Activated CD8-positive, alpha-beta memory T cell treated with anti-CD3 and anti-CD28 coated beads, Interleukin-2, amount 10 ng/mL, durations not matched to agents 7 days and 5 days (primary cell): Measurements from ENCODE around the gene CD93. TPM values are rescaled to one million over a fixed set of nuclear protein-coding genes. Genes with fewer than 3 reads are reported as not detected.
A peak's percentile ranks its signal among the peaks of the same experiment; 100 is the strongest.

Source experiments
- ATAC-seq: fragments of 150-1000 bp; cut with Tn5 transposase; one replicate; pipeline ENCODE4 v1.10.0; 2021; ENCODE audit warnings: moderate library complexity
- CTCF ChIA-PET: fragments of 350-600 bp; sonication (Branson Sonifier 250); formaldehyde crosslinking; loops from one replicate; lab custom pipeline; 2021; ENCODE audit warnings: antibody characterized with exemption; lab: Charles Lee
- DNase-seq: peaks from one replicate; pipeline ENCODE4 v3.0.0-alpha.2; 2020
- H3K27ac Mint-ChIP-seq: one replicate; pipeline ENCODE4 v1.8.0; 2021; ENCODE audit warnings: mild to moderate bottlenecking, mixed read lengths
- H3K27me3 Mint-ChIP-seq: one replicate; pipeline ENCODE4 v1.8.0; 2021; ENCODE audit warnings: mixed read lengths
- H3K36me3 Mint-ChIP-seq: one replicate; pipeline ENCODE4 v1.8.0; 2021; ENCODE audit warnings: mild to moderate bottlenecking, mixed read lengths
- H3K4me1 Mint-ChIP-seq: one replicate; pipeline ENCODE4 v1.8.0; 2021; ENCODE audit warnings: mixed read lengths
- H3K4me3 Mint-ChIP-seq: one replicate; pipeline ENCODE4 v1.8.0; 2021; ENCODE audit warnings: mild to moderate bottlenecking, moderate library complexity, mixed read lengths
- H3K9me3 Mint-ChIP-seq: one replicate; pipeline ENCODE4 v1.8.0; 2022; ENCODE audit warnings: low read depth, mixed read lengths
- total RNA-seq, 2 experiments: library from RNA; stranded (reverse); gene quantifications; one replicate each; pipeline ENCODE4 v1.2.3, GENCODE V29; 2021

CD93 gene
- total RNA-seq, 2 experiments from 2014 or later: 0.54 to 1.6 TPM

DNA sequence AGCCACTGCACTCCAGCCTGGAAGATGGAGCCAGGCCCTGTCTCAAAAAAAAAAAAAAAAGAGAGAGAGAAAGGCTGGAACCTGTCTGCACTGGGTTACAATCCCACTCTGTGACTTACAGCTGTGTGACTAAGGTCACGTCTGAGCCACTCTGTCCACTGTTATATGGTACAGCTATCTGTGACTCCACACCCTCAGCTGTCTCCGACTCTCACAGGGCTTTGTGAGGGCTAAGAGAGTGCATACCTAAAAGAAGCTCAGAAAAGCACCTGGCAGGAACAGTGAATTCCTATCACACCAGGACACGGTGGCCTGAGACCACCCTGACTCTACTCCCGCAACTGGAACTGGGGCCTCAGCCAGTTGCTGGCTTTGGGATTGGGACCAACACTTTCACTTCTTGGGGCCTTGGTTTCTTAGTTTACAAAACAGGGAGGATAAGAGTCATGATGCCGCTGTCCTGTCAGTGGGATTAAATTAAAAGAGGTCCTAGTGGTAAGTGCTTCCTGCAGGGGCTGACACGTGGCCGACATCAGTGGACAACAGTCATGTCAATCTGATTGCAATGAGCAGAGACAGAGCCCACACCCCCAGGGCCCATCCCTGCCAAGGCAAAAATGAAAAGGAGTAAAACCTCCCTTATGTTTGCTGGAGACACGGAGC is 5.7 kb upstream of the CD93 start:
- H3K4me1 Mint-ChIP-seq: peaks cover 3% of the 10 kb centered on the region
- H3K9me3 Mint-ChIP-seq: no peaks in the 10 kb centered on the region
- DNase-seq: no peak
- ATAC-seq: no peak
- CTCF ChIA-PET: no interaction called here
- no peak overlapping the region for H3K4me3 Mint-ChIP-seq
- no peaks in the 10 kb centered on the region for H3K36me3 Mint-ChIP-seq
- H3K27me3 Mint-ChIP-seq: peaks cover 9% of the 10 kb centered on the region
- no peak overlapping the region for H3K27ac Mint-ChIP-seq

DNA sequence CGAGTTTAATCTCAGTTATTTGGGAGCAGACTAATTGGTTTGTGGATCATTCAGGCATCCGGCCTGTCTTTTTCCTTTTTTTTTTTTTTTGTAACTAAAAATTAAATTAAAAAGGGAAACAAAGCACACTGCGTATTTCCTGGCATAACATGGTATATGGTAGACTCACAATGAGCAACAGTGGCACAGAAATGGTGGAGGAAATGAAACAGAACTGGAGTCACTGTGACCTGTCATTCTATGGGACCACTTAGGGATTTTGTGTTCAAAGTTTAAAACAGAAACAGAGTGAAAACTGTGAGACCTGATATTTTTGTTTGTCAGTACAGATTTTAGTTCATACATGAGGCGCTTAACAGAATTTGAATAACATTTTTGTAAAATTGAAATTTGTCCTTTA is 4.8 kb upstream of the CD93 start:
- Mint-ChIP-seq H3K9me3 (no peaks in the 10 kb centered on the region), H3K36me3 (no peaks in the 10 kb centered on the region), H3K27me3 (peaks cover 9% of the 10 kb centered on the region), H3K4me1 (peaks cover 13% of the 10 kb centered on the region), H3K4me3 (no peak overlapping the region), H3K27ac (no peak overlapping the region)
- CTCF ChIA-PET: no interaction called here
- DNase-seq (no peak), ATAC-seq (no peak)

- no peak overlapping the region for H3K4me3 Mint-ChIP-seq
- no peak for DNase-seq
- CTCF ChIA-PET: no interaction called here
- no peaks in the 10 kb centered on the region for H3K9me3 Mint-ChIP-seq
- no peak overlapping the region for H3K27ac Mint-ChIP-seq
- ATAC-seq: no peak
- no peaks in the 10 kb centered on the region for H3K36me3 Mint-ChIP-seq
- H3K4me1 Mint-ChIP-seq: peaks cover 15% of the 10 kb centered on the region
- H3K27me3 Mint-ChIP-seq: peaks cover 9% of the 10 kb centered on the region
These were observed 4.0 kb upstream of the CD93 start for GRCh38 chr20:23090147-23090546.

DNA sequence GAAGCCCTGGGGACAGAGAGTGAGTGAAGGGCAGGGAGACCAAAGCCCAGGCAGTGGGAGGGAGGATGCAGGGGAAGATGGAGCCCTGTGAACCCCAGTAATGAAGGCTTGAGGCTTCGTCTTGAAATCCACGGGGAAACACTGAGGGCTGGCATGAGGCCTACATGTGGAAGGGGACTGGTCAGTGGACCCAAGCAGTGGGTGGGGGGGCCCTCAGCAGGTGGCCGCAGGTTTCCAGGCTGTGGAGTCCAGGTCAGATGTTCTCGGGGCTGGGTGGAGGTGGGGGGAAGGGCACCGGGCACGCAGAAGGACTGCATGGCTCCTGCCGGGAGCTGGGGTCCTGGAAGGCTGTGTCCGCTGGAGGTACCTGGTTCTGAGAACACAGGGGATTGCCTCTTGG is 2.7 kb upstream of the CD93 start:
- ATAC-seq (no peak), DNase-seq (no peak)
- Mint-ChIP-seq H3K27ac (no peak overlapping the region), H3K4me3 (no peak overlapping the region), H3K27me3 (peaks cover 9% of the 10 kb centered on the region), H3K4me1 (peaks cover 15% of the 10 kb centered on the region), H3K36me3 (no peaks in the 10 kb centered on the region), H3K9me3 (no peaks in the 10 kb centered on the region)
- CTCF ChIA-PET: no interaction called here

GRCh38 chr20:23087587-23088251 is 1.6 kb upstream of the CD93 start:
- Mint-ChIP-seq H3K9me3 (no peaks in the 10 kb centered on the region), H3K27ac (no peak overlapping the region), H3K4me3 (no peak overlapping the region), H3K36me3 (no peaks in the 10 kb centered on the region), H3K4me1 (peaks cover 16% of the 10 kb centered on the region), H3K27me3 (peaks cover 5% of the 10 kb centered on the region)
- ATAC-seq: no peak
- DNase-seq: no peak
- CTCF ChIA-PET: no interaction called here

GRCh38 chr20:23086931-23087411 is 847 bp upstream of the CD93 start:
- Mint-ChIP-seq H3K27ac (peak overlapping the region; percentile 81), H3K9me3 (no peaks in the 10 kb centered on the region), H3K4me3 (no peak overlapping the region), H3K27me3 (peaks cover 7% of the 10 kb centered on the region), H3K36me3 (no peaks in the 10 kb centered on the region), H3K4me1 (peaks cover 18% of the 10 kb centered on the region)
- no peak for DNase-seq
- CTCF ChIA-PET: interaction anchor here (1.5 to 1.7 kb wide), 2 partner anchors 36 to 46 kb away, joined by 3 to 4 read pairs; no protein-coding TSS in a partner anchor
- no peak for ATAC-seq

- H3K9me3 Mint-ChIP-seq: no peaks in the 10 kb centered on the region
- DNase-seq (no peak), ATAC-seq (no peak)
- CTCF ChIA-PET: interaction anchor here (1.2 to 1.7 kb wide), 3 partner anchors 35 to 149 kb away, joined by 3 to 4 read pairs (median 3); no protein-coding TSS in a partner anchor
- peaks cover 18% of the 10 kb centered on the region for H3K4me1 Mint-ChIP-seq
- H3K4me3 Mint-ChIP-seq: no peak overlapping the region
- H3K27ac Mint-ChIP-seq: no peak overlapping the region
- H3K27me3 Mint-ChIP-seq: peaks cover 7% of the 10 kb centered on the region
- no peaks in the 10 kb centered on the region for H3K36me3 Mint-ChIP-seq
These were observed 578 bp downstream of the CD93 start for GRCh38 chr20:23085436-23086055.

DNA sequence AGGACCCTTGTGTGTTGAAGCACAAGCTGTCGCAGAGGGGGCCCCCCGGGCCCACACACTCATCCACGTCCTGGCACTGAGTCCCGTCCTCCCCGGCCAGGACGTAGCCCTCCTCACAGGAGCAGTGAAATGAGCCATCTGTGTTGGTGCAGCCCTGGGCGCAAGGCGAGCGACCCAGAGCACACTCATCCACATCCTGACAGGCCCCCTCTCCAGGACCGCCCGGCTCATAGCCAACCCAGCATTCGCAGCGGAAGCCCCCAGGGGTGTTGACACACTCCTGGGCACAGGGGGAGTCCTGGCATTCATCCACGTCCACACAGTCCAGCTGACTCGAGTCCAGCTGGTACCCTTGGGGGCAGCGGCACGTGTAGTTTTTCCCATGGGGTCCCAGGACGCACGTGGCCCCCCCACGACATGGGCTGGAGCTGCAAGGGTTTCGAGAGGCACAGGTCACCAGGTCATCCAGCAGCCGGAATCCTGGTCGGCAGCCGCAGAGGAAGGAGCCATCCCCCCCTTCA is 1.2 kb downstream of the CD93 start:
- no peak for DNase-seq
- no peaks in the 10 kb centered on the region for H3K36me3 Mint-ChIP-seq
- no peak overlapping the region for H3K27ac Mint-ChIP-seq
- peaks cover 18% of the 10 kb centered on the region for H3K4me1 Mint-ChIP-seq
- no peaks in the 10 kb centered on the region for H3K9me3 Mint-ChIP-seq
- CTCF ChIA-PET: interaction anchor here (1.7 kb wide), 1 partner anchor 34 kb away, joined by 4 read pairs; no protein-coding TSS in a partner anchor
- ATAC-seq: no peak
- no peak overlapping the region for H3K4me3 Mint-ChIP-seq
- H3K27me3 Mint-ChIP-seq: peaks cover 3% of the 10 kb centered on the region

- Mint-ChIP-seq H3K27ac (no peak overlapping the region), H3K4me1 (peaks cover 18% of the 10 kb centered on the region), H3K4me3 (no peak overlapping the region), H3K36me3 (no peaks in the 10 kb centered on the region), H3K9me3 (no peaks in the 10 kb centered on the region), H3K27me3 (peaks cover 8% of the 10 kb centered on the region)
- CTCF ChIA-PET: no interaction called here
- ATAC-seq (no peak), DNase-seq (no peak)
These were observed 1.8 kb downstream of the CD93 start for GRCh38 chr20:23084282-23084844.

GRCh38 chr20:23083553-23084220 is 2.4 kb downstream of the CD93 start:
- peaks cover 8% of the 10 kb centered on the region for H3K27me3 Mint-ChIP-seq

GRCh38 chr20:23082846-23083552 is 3.1 kb downstream of the CD93 start:
- no peak for DNase-seq
- Mint-ChIP-seq H3K4me1 (peaks cover 18% of the 10 kb centered on the region), H3K27ac (no peak overlapping the region), H3K27me3 (peaks cover 8% of the 10 kb centered on the region), H3K4me3 (no peak overlapping the region), H3K36me3 (no peaks in the 10 kb centered on the region), H3K9me3 (no peaks in the 10 kb centered on the region)
- CTCF ChIA-PET: no interaction called here
- ATAC-seq: no peak

More at GRCh38 chr20:23083553-23084220, 2.4 kb downstream of the CD93 start:
- no peak for ATAC-seq
- H3K9me3 Mint-ChIP-seq: no peaks in the 10 kb centered on the region
- no peak overlapping the region for H3K4me3 Mint-ChIP-seq
- H3K4me1 Mint-ChIP-seq: peaks cover 18% of the 10 kb centered on the region
- H3K27ac Mint-ChIP-seq: no peak overlapping the region
- CTCF ChIA-PET: no interaction called here
- H3K36me3 Mint-ChIP-seq: no peaks in the 10 kb centered on the region
- DNase-seq: no peak

DNA sequence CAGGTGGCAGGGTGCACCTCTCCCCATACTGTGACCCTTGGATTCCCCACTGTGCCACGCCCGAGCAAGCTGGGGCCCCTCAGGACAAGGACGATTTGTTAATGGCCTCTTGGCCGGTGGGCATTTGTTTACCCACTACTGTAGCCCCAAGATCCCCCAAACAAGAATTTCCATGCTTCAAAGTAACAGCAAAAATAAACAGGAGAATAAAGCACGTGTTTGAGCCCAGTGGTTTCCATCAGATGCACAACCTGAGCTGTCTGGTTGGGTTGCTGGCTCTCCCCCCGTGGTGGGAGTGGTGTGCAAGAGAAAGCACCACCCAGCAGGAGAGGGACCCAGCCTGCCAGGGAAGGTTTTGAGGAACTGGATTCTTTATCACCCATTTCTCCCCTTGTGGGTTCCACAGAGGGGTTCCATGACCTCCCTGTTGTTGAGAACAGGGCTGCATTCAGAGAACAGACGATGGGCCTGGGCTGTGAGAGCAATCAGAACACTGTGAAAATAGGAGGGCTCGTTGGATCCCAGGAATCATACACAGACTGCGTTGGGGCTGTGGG is 4.8 kb downstream of the CD93 start:
- H3K27ac Mint-ChIP-seq: no peak overlapping the region
- CTCF ChIA-PET: no interaction called here

More for the DNA sequence above, 4.8 kb downstream of the CD93 start:
- no peaks in the 10 kb centered on the region for H3K9me3 Mint-ChIP-seq
- H3K36me3 Mint-ChIP-seq: no peaks in the 10 kb centered on the region
- H3K4me1 Mint-ChIP-seq: peaks cover 10% of the 10 kb centered on the region
- peaks cover 8% of the 10 kb centered on the region for H3K27me3 Mint-ChIP-seq
- DNase-seq (no peak), ATAC-seq (no peak)
- no peak overlapping the region for H3K4me3 Mint-ChIP-seq
